Stimulated activated naive CD4-positive, alpha-beta T cell (primary cell): ENCODE results near the gene RXYLT1.
"Not testable (repeated sequence)": the region's sequence is repeated elsewhere in the genome, so short reads cannot be mapped to it uniquely, and the experiment has no call there.

Experiments
- DNase-seq, 6 experiments: peaks; one replicate each; lab custom pipeline; 2025; lab: John Stamatoyannopoulos, UW

The RXYLT1 gene, protein sequence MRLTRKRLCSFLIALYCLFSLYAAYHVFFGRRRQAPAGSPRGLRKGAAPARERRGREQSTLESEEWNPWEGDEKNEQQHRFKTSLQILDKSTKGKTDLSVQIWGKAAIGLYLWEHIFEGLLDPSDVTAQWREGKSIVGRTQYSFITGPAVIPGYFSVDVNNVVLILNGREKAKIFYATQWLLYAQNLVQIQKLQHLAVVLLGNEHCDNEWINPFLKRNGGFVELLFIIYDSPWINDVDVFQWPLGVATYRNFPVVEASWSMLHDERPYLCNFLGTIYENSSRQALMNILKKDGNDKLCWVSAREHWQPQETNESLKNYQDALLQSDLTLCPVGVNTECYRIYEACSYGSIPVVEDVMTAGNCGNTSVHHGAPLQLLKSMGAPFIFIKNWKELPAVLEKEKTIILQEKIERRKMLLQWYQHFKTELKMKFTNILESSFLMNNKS

DNA sequence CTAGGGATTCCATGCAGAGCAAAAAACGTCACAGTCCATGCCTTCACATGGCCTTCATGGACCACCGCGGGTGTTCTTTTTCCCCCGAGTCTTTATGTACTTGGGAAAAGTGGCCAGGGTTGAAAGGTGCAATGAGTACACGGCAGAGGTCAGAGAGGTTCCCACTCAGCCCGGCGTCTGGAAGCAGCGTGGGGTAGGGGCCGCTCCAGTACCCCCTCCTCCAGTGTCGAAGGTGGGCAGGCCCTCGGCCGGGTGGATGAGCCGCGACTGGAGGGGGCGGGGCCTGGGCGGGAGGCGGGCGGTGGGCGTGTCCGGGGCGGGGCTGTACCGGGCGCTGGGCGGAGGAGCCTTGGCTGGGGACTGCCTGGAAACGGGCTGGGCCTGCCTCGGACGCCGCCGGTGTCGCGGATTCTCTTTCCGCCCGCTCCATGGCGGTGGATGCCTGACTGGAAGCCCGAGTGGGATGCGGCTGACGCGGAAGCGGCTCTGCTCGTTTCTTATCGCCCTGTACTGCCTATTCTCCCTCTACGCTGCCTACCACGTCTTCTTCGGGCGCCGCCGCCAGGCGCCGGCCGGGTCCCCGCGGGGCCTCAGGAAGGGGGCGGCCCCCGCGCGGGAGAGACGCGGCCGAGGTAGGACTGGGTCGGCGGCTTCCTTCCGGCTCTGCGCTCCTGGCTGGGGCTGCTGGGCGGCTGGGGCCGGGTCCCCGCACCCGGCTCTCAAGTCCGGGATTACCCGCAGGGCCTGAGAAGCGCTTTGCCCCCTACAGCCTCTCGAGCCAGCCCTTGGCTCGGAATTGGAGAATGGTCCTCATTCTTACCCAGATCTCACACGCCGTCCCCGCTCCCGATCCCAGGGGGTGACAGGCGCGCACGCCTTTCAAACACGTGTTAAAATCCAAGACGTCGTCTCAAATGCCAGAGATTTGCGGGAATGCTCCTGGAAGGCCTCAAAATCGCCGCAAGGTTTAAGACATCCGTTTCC is at the start of gene RXYLT1:
RXYLT1 (plus strand) TSS at position 412 of the 984 bp plus-strand sequence; CDS start at position 464, 52 bp downstream.
- DNase-seq, result peak; percentile 72 to 89 (median 79)

DNA sequence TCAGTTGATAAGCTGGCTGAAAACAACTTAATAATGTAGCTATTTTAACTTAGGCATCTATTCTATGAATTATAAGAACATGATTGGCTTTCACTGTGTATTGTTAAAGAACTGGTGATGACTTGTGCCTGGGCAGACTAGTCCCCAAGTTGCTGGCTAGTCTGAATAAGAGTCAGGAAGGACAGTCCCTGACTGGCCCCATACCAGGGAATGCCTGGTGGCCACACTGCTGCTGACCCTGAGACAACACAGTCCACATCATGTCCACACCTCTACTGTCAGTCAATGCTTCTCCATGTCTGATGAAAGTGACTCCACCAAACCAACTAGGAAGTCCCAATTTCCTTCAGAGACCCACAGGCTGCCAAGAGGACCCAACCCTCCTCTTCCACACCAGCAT is 46.9 kb upstream of the RXYLT1 start:
- not testable (repeated sequence) for DNase-seq

DNA sequence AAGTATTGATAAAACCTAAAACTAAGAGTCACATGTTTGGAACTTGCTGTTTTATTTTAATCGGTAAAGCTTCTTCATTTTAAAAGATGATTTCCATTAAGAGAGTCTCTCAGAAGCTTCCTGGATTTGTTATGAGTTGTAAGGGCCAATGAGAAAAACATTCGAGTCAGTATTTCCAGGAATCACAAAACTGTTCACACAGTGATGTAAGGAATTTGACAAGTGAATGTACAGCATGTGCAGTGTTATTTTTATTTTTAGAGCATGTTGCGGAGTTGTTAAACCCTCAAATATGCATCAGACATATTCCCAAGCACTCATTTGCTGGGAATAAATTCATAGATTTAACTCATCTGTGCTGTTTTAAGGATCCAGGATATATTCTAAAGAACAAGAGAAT is 46.1 kb upstream of the RXYLT1 start:
- DNase-seq, result not testable (repeated sequence)

DNA sequence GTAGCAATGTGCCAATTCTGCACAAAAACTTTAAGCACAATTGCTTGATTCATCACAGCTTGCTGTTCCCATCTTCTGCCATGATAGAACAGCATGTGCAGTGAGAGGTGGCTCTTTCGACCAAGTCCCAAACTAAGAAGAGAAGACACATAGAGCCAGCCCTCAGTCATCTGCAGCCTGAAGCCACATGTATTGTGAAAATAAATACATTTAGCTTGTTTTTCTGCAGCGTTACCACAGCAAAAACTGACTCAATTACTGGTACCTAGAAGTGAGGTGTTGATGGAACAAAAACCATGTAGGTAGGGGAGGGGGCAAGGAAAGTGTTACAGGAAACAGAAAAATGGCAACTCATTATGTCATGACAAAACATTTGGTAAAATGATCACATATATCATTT is 39.2 kb upstream of the RXYLT1 start:
- not testable (repeated sequence) for DNase-seq

DNA sequence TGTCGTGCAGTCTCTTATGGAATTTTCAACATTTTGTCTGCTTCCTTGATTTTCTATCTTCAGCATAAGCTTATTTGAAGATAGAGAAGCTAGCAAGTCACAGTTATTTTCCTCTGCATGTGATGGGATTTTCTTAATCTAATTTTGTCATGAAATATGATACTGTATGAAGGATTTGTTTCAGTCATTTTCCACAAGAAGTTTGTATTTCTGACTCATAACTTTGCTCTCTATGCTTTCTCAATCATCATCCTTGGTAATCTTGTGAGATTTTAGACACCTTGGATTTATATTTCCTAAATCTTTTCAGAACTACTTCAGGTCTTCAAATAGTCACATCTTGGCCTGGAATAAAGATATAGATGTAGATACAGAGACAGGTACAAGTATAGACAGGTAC is 38.3 kb upstream of the RXYLT1 start:
- not testable (repeated sequence) for DNase-seq

DNA sequence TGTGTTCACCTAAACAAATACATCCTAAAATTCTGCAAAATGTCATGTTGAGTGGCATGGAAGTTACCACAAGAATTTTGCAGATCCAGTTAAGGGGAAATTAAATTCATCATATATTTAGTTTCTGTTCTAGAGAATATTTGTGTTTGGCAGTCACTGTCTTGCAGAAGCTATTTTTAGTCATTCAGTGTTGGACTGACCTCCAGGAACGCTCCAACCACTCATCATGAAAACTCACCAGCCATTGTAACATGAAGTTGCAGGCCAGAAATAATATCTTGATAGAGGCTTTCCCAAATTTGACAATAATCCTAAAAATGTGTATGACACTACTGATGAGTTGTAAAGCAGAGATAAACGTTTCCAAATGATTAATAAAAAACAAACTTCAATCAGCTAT is 35.6 kb upstream of the RXYLT1 start:
- DNase-seq, result not testable (repeated sequence)

DNA sequence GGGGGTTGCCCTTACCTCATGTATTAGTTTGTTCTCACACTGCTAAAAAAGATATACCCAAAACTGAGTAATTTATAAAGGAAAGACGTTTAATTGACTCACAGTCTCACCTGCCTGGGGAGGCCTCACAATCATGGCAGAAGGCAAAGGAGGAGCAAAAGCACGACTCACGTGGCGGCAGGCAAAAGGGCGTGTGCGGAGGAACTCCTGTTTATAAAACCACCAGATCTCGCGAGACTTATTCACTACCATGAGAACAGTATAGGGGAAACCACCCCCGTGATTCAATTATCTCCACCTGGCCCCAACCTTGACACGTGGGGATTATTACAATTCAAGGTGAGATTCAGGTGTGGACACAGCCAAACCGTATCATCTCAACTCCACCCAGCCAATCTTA is 33.2 kb upstream of the RXYLT1 start:
- not testable (repeated sequence) for DNase-seq

DNA sequence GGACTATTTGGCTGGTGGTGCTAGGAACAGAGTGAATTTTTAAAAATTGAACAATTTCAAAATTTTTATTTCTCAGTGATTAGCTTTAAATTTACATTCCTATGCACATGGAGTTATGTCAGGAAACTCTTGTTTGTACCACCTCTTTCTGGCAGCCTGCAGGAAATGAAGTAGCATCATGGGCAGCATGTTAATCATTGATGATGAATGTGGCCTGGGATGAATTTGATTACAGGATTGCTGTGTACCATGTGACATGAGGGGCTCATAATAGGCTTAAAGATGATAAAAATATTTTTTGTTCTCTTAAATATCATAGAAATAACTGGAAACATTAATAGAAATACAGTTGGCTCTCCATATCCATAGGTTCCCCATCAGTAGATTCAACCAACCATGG is 32.6 kb upstream of the RXYLT1 start:
- DNase-seq, result not testable (repeated sequence)

DNA sequence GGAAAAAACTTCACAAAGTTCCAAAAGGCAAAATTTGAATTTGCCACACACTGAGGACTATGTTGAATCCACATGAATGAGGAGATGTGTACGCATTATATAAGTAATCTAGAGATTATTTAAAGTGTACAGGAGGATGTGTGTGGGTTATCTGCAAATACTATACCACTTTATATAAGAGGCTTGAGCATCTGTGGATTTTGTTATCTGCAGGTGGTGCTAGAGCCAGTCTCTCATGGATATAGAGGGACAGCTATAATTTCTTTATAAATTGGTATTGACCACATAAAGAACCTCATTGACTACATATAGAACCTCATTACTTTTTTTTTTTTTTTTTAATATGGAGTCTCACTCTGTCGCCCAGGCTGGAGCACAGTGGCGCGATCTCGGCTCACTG is 32.2 kb upstream of the RXYLT1 start:
- no peak for DNase-seq

DNA sequence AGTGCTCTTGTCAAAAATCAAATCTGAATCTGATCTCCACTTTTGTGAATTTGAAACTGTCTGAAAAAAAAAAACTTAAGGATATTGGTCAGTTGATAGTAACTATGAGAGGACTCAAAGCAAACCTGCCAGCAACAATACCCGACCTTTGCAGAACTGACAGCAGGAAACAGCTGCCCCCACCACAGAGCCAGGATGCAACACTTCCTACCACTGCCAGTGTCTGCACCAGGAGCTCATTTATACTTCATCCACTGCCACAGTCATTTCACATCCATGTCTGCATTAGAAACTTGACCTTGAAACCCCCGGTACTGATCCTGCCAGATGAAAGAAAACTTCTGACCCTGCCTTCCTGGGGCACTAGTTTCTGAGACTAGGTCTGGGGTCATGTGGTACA is 27.4 kb upstream of the RXYLT1 start:
- no peak for DNase-seq

DNA sequence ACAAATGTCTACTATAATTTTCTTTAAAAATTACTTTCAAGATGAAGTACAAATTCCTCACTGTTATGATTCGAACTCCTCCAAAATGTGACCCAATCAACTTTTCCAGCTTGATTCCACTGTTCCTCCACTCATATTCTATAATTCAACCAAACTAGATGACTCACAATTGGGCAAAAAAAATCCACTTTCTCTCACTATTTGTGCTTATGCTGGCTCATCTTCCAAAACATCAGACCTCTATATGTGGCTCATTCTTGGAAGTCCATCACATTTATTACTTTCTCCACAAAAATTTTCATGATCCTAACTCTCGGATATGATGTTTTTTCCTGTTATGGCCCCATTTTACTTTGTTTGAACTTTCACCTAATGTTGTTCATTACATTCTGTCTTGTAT is 26.9 kb upstream of the RXYLT1 start:
- DNase-seq, result no peak

DNA sequence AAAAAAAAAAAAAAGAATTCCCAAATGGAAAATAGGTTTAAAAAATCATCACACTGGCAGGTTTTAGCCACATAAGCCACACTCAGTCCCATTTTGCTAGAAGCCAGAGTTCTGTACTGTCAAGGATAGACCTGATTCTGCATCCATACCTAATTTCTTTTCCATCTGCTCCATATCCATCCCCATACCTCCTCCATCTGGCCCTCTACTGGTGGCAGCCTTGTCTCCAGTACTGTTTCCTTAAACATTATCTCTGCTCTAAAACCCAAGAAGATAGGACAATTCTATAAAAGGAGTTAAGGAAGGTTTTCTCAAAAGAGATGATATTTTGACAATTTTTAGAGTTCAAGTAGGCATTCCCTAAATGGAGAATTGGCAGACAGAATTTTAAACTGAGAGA is 26.0 kb upstream of the RXYLT1 start:
- no peak for DNase-seq

DNA sequence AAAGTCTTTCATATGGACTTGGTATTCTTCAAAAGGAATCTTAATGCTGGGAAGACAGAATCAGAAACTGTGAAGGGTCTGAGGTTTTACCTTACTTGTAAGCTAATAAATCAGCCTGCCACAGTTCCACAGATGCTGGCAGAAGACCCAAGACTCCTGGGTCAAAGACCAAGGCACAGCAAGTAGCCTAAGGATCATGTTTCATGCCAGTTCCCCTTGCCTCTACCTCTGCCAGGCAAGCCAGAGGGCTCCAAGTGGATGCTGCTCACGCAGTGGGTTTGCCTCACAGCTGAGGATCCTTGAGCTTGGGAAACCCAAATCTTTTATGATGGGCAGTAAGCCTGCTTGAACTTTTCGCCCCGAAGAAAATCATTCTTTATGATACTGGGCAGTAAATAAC is 15.2 kb upstream of the RXYLT1 start:
- no peak for DNase-seq

DNA sequence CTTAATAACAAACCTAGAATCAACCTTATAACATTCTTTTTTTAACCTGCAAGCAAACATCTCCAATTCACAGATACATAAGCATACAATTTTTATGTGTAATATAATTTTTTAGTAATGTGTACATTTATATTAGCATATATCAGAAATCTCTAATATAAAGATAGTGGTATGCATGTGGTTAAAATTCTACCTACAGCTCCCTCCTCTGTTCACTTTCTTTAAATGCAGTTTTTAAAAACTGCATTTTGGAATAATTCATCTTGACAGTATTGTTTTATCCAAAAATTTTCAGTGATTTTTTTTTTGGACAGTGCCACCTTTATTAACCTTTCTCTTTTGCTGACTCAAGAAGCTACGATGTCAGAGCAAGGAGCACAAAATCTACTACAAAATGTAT is 13.2 kb upstream of the RXYLT1 start:
- no peak for DNase-seq

DNA sequence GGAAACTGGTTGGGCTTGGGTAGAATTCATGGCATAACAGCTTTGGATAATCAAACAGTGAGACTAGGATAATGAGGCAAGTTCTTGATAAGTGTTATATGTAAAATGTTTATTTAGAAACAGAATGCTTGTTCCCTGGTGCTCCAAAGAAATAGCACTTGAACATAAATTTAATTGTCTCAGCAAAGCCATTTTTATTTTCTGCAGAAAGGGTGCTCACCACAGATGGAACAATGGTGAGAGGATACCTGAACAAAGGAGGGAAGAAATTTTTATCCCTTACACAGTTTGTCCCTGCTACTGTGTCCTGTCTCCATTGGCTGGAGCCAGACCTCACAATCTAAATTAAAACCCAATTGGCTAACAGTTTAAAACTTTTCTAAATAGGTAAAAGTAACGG is 9.3 kb upstream of the RXYLT1 start:
- DNase-seq, result no peak

DNA sequence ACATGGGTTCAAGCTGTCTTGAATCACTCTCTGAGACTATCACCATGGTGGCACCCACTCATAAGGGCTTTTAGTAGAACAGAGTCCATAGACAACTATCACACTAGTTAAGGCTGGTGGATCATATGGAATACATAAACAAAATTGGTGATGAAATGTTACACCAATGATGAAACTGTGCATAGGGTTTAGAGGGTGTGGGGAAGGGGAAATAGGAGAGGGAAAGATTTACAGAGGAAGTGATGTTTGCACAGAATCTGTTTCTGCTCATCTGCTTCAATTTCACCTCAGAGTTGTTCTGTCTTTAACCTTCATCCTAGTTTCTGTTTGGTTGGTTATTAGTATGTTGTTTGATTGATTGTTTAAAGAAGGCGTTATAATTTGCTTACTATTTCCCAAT is 2.4 kb upstream of the RXYLT1 start:
- DNase-seq, result no peak

DNA sequence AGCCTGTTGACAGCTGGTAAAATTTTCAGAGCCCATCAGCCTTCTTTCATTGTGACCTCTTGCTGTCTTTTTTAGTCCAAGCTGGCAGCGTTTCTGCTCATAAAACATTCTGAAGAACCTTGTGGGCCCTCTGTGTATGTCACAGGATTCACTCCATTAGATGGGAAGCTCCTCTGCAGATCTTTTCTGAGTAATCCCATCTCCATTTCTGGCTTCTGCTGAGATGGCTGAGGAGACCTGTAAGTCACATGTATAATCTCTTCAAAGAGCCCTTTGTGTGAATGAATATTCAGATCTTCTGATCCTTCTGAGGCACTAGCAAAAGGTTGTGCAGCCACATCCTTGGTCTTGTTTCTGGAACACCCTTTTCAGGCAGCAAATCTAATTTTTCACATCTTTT is 2.8 kb downstream of the RXYLT1 start:
- DNase-seq, result no peak

DNA sequence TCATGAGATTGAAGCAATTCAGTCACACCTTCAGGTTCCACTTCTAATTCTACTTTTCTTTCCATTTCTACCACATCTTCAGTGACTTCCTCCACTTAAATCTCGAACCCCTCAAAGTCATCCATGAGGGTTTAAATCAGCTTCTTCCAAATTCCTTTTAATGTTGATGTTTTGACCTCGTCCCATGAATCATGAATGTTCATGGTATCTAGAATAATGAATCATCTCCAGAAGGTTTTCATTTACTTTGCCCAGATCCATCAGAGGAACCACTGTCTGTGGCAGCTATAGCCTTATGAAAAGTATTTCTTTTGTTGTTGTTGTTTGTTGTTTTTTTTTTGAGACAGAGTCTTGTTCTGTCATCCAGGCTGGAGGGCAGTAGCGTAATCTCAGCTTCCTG is 7.6 kb downstream of the RXYLT1 start:
- DNase-seq, result no peak

DNA sequence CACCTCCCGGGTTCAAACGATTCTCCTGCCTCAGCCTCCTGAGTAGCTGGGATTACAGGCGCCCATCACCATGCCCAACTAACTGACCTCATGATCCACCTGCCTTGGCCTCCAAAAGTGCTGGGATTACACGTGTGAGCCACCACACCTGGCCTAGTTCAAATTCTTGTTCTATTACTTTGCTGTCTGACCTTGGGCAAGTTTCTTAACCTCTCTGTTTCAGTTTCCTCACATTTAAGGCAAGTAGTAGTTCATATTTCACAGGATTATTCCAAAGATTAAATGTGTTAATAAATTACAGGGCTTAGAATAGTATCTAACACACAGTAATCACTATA is 10.9 kb downstream of the RXYLT1 start:
- DNase-seq, result no peak

DNA sequence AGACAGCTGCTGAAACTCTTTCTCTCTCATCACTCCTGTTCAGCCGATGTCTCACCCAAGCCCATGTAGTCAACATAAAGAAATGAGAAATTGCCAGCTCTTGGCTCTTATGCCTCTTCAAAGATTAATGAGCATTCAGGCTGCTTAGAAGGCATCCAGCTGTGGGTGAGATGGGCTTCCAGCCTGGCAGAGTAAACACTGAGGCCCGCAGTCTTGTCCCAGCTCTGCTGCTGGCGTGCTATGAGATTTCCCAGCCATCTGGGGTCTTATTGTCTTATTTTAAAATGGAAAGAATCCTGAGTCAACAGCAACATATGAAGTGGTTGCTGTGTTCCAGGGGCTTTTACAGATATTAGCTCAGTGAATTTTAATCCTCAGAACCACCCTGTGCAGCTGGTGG is 12.6 kb downstream of the RXYLT1 start:
- no peak for DNase-seq

DNA sequence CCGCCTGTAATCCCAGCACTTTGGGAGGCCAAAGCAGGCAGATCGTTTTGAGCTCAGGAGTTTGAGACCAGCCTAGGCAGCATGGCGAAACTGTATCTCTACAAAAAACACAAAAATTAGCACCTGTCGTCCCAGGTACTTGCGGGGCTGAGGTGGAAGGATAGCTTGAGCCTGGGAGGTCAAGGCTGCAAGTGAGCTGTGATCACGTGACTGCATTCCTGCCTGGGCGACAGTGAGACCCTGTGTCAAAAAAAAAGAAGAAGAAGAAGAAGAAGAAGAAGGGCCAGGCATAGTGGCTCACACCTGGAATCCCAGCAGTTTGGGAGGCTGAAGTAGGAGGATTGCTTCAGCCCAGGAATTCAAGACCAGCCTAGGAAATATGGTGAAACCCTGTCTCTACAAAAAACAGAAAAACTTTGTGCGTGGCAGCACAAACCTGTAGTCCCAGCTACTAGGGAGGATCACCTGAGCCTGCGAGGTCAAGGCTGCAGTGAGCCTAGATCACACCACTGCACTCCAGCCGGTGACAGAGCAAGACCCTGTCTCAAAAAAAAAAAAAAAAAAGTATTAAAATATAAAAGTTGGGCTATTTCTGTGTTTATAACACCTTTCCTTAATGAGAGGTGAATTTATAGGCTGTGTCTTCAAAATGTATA is 15.5 kb downstream of the RXYLT1 start:
- DNase-seq, result no peak

DNA sequence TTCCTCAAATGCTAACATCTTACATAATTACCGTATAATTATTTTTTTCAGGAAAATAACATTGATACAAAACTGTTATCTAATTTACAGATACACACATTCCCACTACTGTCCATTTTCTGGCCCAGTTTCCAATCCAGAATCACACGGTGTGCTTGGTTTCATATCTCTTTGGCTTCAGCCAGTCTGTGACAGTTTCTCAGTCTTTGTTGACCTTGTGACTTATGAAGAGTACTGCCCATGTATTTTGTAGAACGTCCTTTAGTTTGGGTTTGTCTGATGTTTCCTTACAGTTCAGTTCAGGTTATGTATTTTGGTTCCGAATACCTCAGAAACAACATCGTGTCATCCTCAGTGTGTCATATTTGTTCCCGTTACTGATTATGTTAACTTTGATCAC is 16.2 kb downstream of the RXYLT1 start:
- no peak for DNase-seq
